Transverse colon (tissue), 4 donors: Measurements from ENCODE around the gene IL4I1.

Experiments
- CTCF ChIP-seq, 5 experiments: fragments of 200-600 bp in 3 of 5; fragments of 450-650 bp in 2 of 5; sonication (generic) in 3 of 5; IDR thresholded peaks; 1 replicate in 2 of 5; 2 replicates in 3 of 5; pipeline ENCODE4 v1.5.1; 2016 to 2017; ENCODE audit warnings: antibody characterized with exemption in 5 of 5, inconsistent platforms in 3 of 5, mild to moderate bottlenecking in 2 of 5, moderate library complexity in 1 of 5
- POLR2A ChIP-seq: fragments of 450-650 bp; IDR thresholded peaks from one replicate; pipeline ENCODE4 v1.6.1; 2016; ENCODE audit warnings: antibody characterized with exemption, mild to moderate bottlenecking, moderate library complexity
- POLR2AphosphoS5 ChIP-seq, 3 donors: sonication (generic); formaldehyde crosslinking; IDR thresholded peaks; one replicate each; pipeline ENCODE4 v1.6.1; 2016; ENCODE audit warnings: antibody characterized with exemption in 3 of 3

GRCh38 chr19:49926515-49926914 lies 29.8 kb upstream of the IL4I1 start:
- TF ChIP-seq CTCF (IDR thresholded peaks at IDR 0.05) = no peak
- TF ChIP-seq POLR2AphosphoS5 (IDR thresholded peaks at IDR 0.05) = no peak
- no peak for TF ChIP-seq POLR2A
